ENCODE results near the gene DHX40.

DHX40 gene

DNA sequence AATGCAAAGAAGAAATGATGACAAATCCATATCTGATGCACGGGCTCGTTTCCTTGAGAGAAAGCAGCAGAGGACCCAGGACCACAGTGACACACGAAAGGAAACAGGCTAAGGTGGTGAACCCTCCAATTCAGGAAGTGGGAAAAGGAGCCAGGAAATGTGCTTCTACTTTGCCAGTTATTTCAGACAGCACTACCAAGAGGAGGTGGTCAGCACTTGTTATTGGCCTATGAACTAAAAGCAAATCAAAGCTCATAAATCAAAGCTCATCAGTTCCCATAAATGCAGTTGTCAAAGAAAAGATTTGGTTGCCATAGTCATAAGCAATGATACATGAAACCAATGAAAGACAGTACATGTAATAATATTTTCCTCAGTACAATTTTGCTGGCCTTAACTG is 41.7 kb downstream of the DHX40 start:
- TF ChIP-seq CTCF (IDR thresholded peaks at IDR 0.05; ENCODE audit: insufficient read depth, low read depth, low read length, missing control alignments) = no peak
- no peak overlapping the region for H3K4me3 ChIP-seq (ENCODE audit: low read depth, low read length)
- DNase-seq (ENCODE audit: low read depth) = no peak

- no peak overlapping the region for H3K4me3 ChIP-seq (ENCODE audit: low read depth, low read length)
- peak; percentile 25 for TF ChIP-seq CTCF (IDR thresholded peaks at IDR 0.05; ENCODE audit: insufficient read depth, low read depth, low read length, missing control alignments)
- peak; percentile 37 for DNase-seq (ENCODE audit: low read depth)
Measured at GRCh38 chr17:59607817-59608403, 42.5 kb downstream of the DHX40 start.

GRCh38 chr17:59611503-59611902 is 46.1 kb downstream of the DHX40 start:
- TF ChIP-seq CTCF (IDR thresholded peaks at IDR 0.05; ENCODE audit: insufficient read depth, low read depth, low read length, missing control alignments) = no peak
- no peak overlapping the region for H3K4me3 ChIP-seq (ENCODE audit: low read depth, low read length)
- no peak for DNase-seq (ENCODE audit: low read depth)

DNA sequence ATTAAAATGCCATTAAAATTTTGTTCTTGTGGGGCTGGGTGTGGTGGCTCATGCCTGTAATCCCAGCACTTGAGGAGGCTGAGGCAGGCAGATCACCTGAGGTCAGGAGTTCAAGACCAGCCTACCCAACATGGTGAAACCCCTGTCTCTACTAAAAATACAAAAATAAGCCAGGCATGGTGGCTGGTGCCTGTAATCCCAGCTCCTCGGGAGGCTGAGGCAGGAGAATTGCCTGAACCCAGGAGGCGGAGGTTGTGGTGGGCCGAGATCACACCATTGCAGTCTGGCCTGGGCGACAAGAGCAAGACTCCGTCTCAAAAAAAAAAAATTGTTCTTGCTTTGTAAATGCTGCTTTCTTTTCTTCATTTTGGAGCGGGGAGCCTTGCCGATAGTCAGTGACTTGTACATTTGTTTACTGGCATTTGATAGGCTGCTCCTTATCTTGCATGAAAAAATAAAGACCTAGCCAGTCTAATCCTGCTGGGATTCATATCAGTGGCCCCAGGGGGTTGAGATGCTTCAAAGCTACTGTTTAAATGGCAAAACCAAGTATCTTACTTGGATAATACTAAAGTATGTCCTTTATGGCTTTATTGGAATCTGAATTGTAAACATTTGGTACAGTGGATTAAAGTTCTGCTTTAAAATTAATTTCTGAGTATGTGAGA is 51.0 kb downstream of the DHX40 start:
- no peak for TF ChIP-seq CTCF (IDR thresholded peaks at IDR 0.05; ENCODE audit: insufficient read depth, low read depth, low read length, missing control alignments)
- DNase-seq (ENCODE audit: low read depth) = no peak
- H3K4me3 ChIP-seq (ENCODE audit: low read depth, low read length) = no peak overlapping the region

GRCh38 chr17:59617156-59617732 is 51.8 kb downstream of the DHX40 start:
- no peak overlapping the region for H3K4me3 ChIP-seq (ENCODE audit: low read depth, low read length)
- no peak for DNase-seq (ENCODE audit: low read depth)
- no peak for TF ChIP-seq CTCF (IDR thresholded peaks at IDR 0.05; ENCODE audit: insufficient read depth, low read depth, low read length, missing control alignments)

GRCh38 chr17:59619035-59619297 is 53.6 kb downstream of the DHX40 start:
- no peak for DNase-seq (ENCODE audit: low read depth)
- peak overlapping the region; percentile 98 for H3K4me3 ChIP-seq (ENCODE audit: low read depth, low read length)
- no peak for TF ChIP-seq CTCF (IDR thresholded peaks at IDR 0.05; ENCODE audit: insufficient read depth, low read depth, low read length, missing control alignments)
